ENCODE results near the gene IL31. TPM values are rescaled to one million over a fixed set of nuclear protein-coding genes. Genes with fewer than 3 reads are reported as not detected.
A peak's percentile ranks its signal among the peaks of the same experiment; 100 is the strongest.
"Not testable (repeated sequence)": the region's sequence is repeated elsewhere in the genome, so short reads cannot be mapped to it uniquely, and the experiment has no call there.

Gene IL31
- total and polyA plus RNA-seq, 8 donors, result not detected

GRCh38 chr12:122184517-122184916, 10.5 kb upstream of the IL31 start:
- no peak for TF ChIP-seq CTCF (IDR thresholded peaks at IDR 0.05)
- no peak for TF ChIP-seq POLR2A (IDR thresholded peaks at IDR 0.05)
- no peak for TF ChIP-seq POLR2AphosphoS5 (IDR thresholded peaks at IDR 0.05)
- no peak for TF ChIP-seq EP300 (IDR thresholded peaks at IDR 0.05)
- Histone ChIP-seq H3K27me3 (peaks cover 0 to 12% (median 5%) of the 10 kb centered on the region in 3 donors), H3K9me3 (no peaks in the 10 kb centered on the region), H3K4me3 (no peak overlapping the region), H3K36me3 (no peaks in the 10 kb centered on the region), H3K27ac (no peak overlapping the region), H3K4me1 (peaks cover 0 to 13% (median 11%) of the 10 kb centered on the region in 4 donors)
- 68 to 85% (median 80%) methylated on average over 17 to 18 of the region's 18 CpGs for whole genome bisulfite sequencing, 5 donors
- intact Hi-C loops (cut with DNase I; ENCODE audit: low total_unique reads), result no loop called here
- no peak for DNase-seq

GRCh38 chr12:122183588-122183940, 9.5 kb upstream of the IL31 start:
- DNase-seq, result no peak
- 69 to 87% (median 81%) methylated on average over 9 to 10 of the region's 10 CpGs for WGBS, 5 donors
- Histone ChIP-seq H3K9me3 (no peaks in the 10 kb centered on the region), H3K27me3 (peaks cover 0 to 12% (median 5%) of the 10 kb centered on the region in 3 donors), H3K36me3 (no peaks in the 10 kb centered on the region), H3K27ac (peak overlapping the region in 1 of 5 donors; percentile 55), H3K4me3 (peak overlapping the region; percentile 57 to 72 (median 60)), H3K4me1 (peaks cover 0 to 13% (median 11%) of the 10 kb centered on the region in 4 donors)
- intact Hi-C loops (cut with DNase I; ENCODE audit: low total_unique reads), result no loop called here
- TF ChIP-seq EP300 (IDR thresholded peaks at IDR 0.05), result no peak
- no peak for TF ChIP-seq POLR2AphosphoS5 (IDR thresholded peaks at IDR 0.05)
- no peak for TF ChIP-seq POLR2A (IDR thresholded peaks at IDR 0.05)
- no peak for TF ChIP-seq CTCF (IDR thresholded peaks at IDR 0.05)

GRCh38 chr12:122182887-122183587, 9.0 kb upstream of the IL31 start, which contains the start of gene LRRC43:
TSS of gene LRRC43 (plus strand) at chr12:122183123. CDS start at chr12:122183145, 22 bp downstream.
- peak; percentile 56 to 82 for DNase-seq
- TF ChIP-seq CTCF (IDR thresholded peaks at IDR 0.05) (no peak), POLR2A (IDR thresholded peaks at IDR 0.05) (no peak), POLR2AphosphoS5 (IDR thresholded peaks at IDR 0.05) (no peak), EP300 (IDR thresholded peaks at IDR 0.05) (no peak)
- 1 to 10% (median 3%) methylated on average over 27 to 63 of the region's 63 CpGs for WGBS, 5 donors
- H3K4me3 ChIP-seq, result peak within 1 kb of the TSS; percentile 57 to 72 (median 60)
- peak within 1 kb of the TSS in 2 of 5 donors; percentile 12 to 55 for H3K27ac ChIP-seq
- intact Hi-C loops (cut with DNase I; ENCODE audit: low total_unique reads), result no loop called here
- peaks cover 0 to 13% (median 11%) of the 10 kb centered on the region in 4 donors for H3K4me1 ChIP-seq
- H3K36me3 ChIP-seq, result no peaks in the 10 kb centered on the region
- peaks cover 0 to 12% (median 5%) of the 10 kb centered on the region in 3 donors for H3K27me3 ChIP-seq
- no peaks in the 10 kb centered on the region for H3K9me3 ChIP-seq

- H3K36me3 ChIP-seq; H3K4me1 ChIP-seq; H3K27me3 ChIP-seq; DNase-seq; H3K4me3 ChIP-seq; intact Hi-C loops (cut with DNase I; ENCODE audit: low total_unique reads); H3K9me3 ChIP-seq; H3K27ac ChIP-seq: not testable (repeated sequence)
- WGBS, 5 donors, result 83 to 87% (median 85%) methylated on average over 4 of the region's 4 CpGs
Observed at GRCh38 chr12:122176473-122176872, 2.5 kb upstream of the IL31 start.

Measured in stomach (tissue), 9 donors.